GM23338 (cell line): ENCODE results near the gene SH3D19. TPM values are rescaled to one million over a fixed set of nuclear protein-coding genes. Genes with fewer than 3 reads are reported as not detected.
A peak's percentile ranks its signal among the peaks of the same experiment; 100 is the strongest.

Source experiments
- ATAC-seq: fragments of 200-7000 bp; cut with Tn5 transposase; 3 replicates; pipeline ENCODE4 v1.9.1; 2020
- DNase-seq: peaks from one replicate; pipeline ENCODE4 v3.0.0-alpha.2; 2015; ENCODE audit warnings: low spot score
- H2AFZ ChIP-seq: fragments of 200-600 bp; sonication (generic); 2 replicates; pipeline ENCODE4 v1.8.0; 2016; ENCODE audit warnings: antibody characterized with exemption, mild to moderate bottlenecking, moderate library complexity
- H3F3A ChIP-seq: fragments of 200-600 bp; sonication (generic); replicated peaks from 2 replicates; pipeline ENCODE4 v1.8.0; 2017; ENCODE audit warnings: antibody characterized with exemption, mixed run types, low read depth
- H3K27ac ChIP-seq: fragments of 200-600 bp; sonication (generic); 2 replicates; pipeline ENCODE4 v1.6.1; 2016; ENCODE audit warnings: low read depth
- H3K27me3 ChIP-seq: fragments of 200-600 bp; sonication (generic); 2 replicates; pipeline ENCODE4 v1.8.0; 2016; ENCODE audit warnings: mild to moderate bottlenecking, mixed run types, moderate library complexity; ENCODE audit not compliant: insufficient read depth
- H3K36me3 ChIP-seq: fragments of 200-600 bp; sonication (generic); 2 replicates; pipeline ENCODE4 v1.8.0; 2016; ENCODE audit warnings: mild to moderate bottlenecking; ENCODE audit not compliant: insufficient read depth
- H3K4me1 ChIP-seq: fragments of 200-600 bp; sonication (generic); 2 replicates; pipeline ENCODE4 v1.8.0; 2016; ENCODE audit warnings: mild to moderate bottlenecking, moderate library complexity; ENCODE audit not compliant: insufficient read depth
- H3K4me2 ChIP-seq: fragments of 200-600 bp; sonication (generic); 2 replicates; pipeline ENCODE4 v1.7.1; 2017; ENCODE audit warnings: mixed run types
- H3K4me3 ChIP-seq: fragments of 200-600 bp; sonication (generic); 2 replicates; pipeline ENCODE4 v1.6.1; 2016; ENCODE audit warnings: mixed run types
- H3K79me2 ChIP-seq: fragments of 200-600 bp; sonication (generic); replicated peaks from 2 replicates; pipeline ENCODE4 v1.8.0; 2017; ENCODE audit warnings: mild to moderate bottlenecking; ENCODE audit not compliant: insufficient read depth
- H3K9me2 ChIP-seq: fragments of 200-600 bp; sonication (generic); 2 replicates; pipeline ENCODE4 v1.8.0; 2017; ENCODE audit not compliant: insufficient read depth
- H4K20me1 ChIP-seq: fragments of 200-600 bp; sonication (generic); replicated peaks from 2 replicates; pipeline ENCODE4 v1.8.0; 2017; ENCODE audit warnings: mild to moderate bottlenecking; ENCODE audit not compliant: insufficient read depth
- H3K27ac Mint-ChIP-seq: 2 replicates; pipeline ENCODE4 v1.8.0; 2020; ENCODE audit warnings: inconsistent platforms, mild to moderate bottlenecking, moderate library complexity, mixed read lengths
- H3K27me3 Mint-ChIP-seq: 3 replicates; pipeline ENCODE4 v1.8.0; 2022; ENCODE audit warnings: low read depth, mild to moderate bottlenecking, moderate library complexity, mixed read lengths, inconsistent platforms; ENCODE audit not compliant: insufficient read depth, poor library complexity
- H3K36me3 Mint-ChIP-seq: 3 replicates; pipeline ENCODE4 v1.8.0; 2021; ENCODE audit warnings: low read depth, mild to moderate bottlenecking, inconsistent platforms, moderate library complexity, mixed read lengths
- H3K4me1 Mint-ChIP-seq: 3 replicates; pipeline ENCODE4 v1.8.0; 2020; ENCODE audit warnings: mild to moderate bottlenecking, inconsistent platforms, mixed read lengths
- H3K4me3 Mint-ChIP-seq: 3 replicates; pipeline ENCODE4 v1.8.0; 2021; ENCODE audit warnings: moderate library complexity, mild to moderate bottlenecking, inconsistent platforms, mixed read lengths
- H3K9me3 Mint-ChIP-seq: 3 replicates; pipeline ENCODE4 v1.8.0; 2020; ENCODE audit warnings: moderate library complexity, mild to moderate bottlenecking, inconsistent platforms, mixed read lengths
- CREB1 ChIP-seq: fragments of 250-450 bp; sonication (Bioruptor Pico); IDR thresholded peaks from 2 replicates; pipeline ENCODE4 v1.5.0; 2020; ENCODE audit warnings: low read depth, mild to moderate bottlenecking, moderate library complexity
- CTCF ChIP-seq, 2 experiments: fragments of 200-600 bp in 1 of 2; sonication (generic) in 1 of 2; conservative IDR thresholded peaks; 2 replicates each; pipeline versions ENCODE4 v1.5.1 to v1.6.1; 2016 to 2017; ENCODE audit warnings: antibody characterized with exemption in 2 of 2, low read depth in 2 of 2, mild to moderate bottlenecking in 2 of 2, moderate library complexity in 1 of 2
- ETS1 ChIP-seq: IDR thresholded peaks from 2 replicates; pipeline ENCODE4 v1.6.1; 2016; ENCODE audit warnings: antibody characterized with exemption
- EZH2 ChIP-seq: fragments of 200-600 bp; sonication (generic); IDR thresholded peaks from one replicate; pipeline ENCODE4 v1.8.0; 2017; ENCODE audit warnings: antibody characterized with exemption, mild to moderate bottlenecking, low read depth; ENCODE audit not compliant: unreplicated experiment
- EZH2phosphoT487 ChIP-seq: fragments of 200-600 bp; sonication (generic); IDR thresholded peaks from one replicate; pipeline ENCODE4 v1.8.1; 2018; ENCODE audit warnings: antibody characterized with exemption; ENCODE audit not compliant: unreplicated experiment
- JUNB ChIP-seq: IDR thresholded peaks from one replicate; pipeline ENCODE4 v1.6.1; 2016; ENCODE audit warnings: antibody characterized with exemption; ENCODE audit not compliant: unreplicated experiment
- NANOG ChIP-seq: IDR thresholded peaks from 2 replicates; pipeline ENCODE4 v1.6.1; 2016; ENCODE audit warnings: antibody characterized with exemption, borderline replicate concordance
- POLR2AphosphoS5 ChIP-seq: IDR thresholded peaks from 2 replicates; pipeline ENCODE4 v1.6.1; 2016; ENCODE audit warnings: antibody characterized with exemption, low read depth
- STAT1 ChIP-seq: IDR thresholded peaks from one replicate; pipeline ENCODE4 v1.6.1; 2016; ENCODE audit warnings: antibody characterized with exemption; ENCODE audit not compliant: unreplicated experiment
- ZNF114 ChIP-seq: fragments of 250-450 bp; sonication (Bioruptor Pico); IDR thresholded peaks from 2 replicates; pipeline ENCODE4 v1.5.0; 2020; ENCODE audit warnings: mild to moderate bottlenecking, moderate library complexity
- ZNF331 ChIP-seq: fragments of 250-450 bp; sonication (Bioruptor Pico); IDR thresholded peaks from 2 replicates; pipeline ENCODE4 v1.5.0; 2020; ENCODE audit warnings: low read depth, mild to moderate bottlenecking, moderate library complexity
- ZNF462 ChIP-seq: fragments of 250-450 bp; sonication (Bioruptor Pico); IDR thresholded peaks from 2 replicates; pipeline ENCODE4 v1.5.0; 2020; ENCODE audit warnings: mild to moderate bottlenecking, moderate library complexity
- polyA plus RNA-seq: library from polyadenylated mRNA; unstranded; fragments of >200 nt; fragmentation: Nextera tagmentation; extraction: Ambion mirVana; gene quantifications from 2 replicates; pipeline ENCODE4 v1.2.1, GENCODE V29; 2016
- total RNA-seq: library from RNA; depleted of rRNA; stranded (reverse); fragments of >200 nt; shearing (Covaris generic); gene quantifications from 2 replicates; pipeline ENCODE4 v1.2.3, GENCODE V29; 2014

SH3D19 gene
- total and polyA plus RNA-seq, 2 experiments from 2014 or later = 25.3 to 57.4 TPM

- no peak for TF ChIP-seq CTCF (conservative IDR thresholded peaks at IDR 0.05; ENCODE audit: low read depth in 2 of 2)
- TF ChIP-seq STAT1 = no peak
- no peak for TF ChIP-seq EZH2phosphoT487
- TF ChIP-seq CREB1 (CRISPR knock-in tag) = no peak
- no peak for TF ChIP-seq ETS1
- no peak for TF ChIP-seq ZNF331 (CRISPR knock-in tag)
Observed at GRCh38 chr4:151114986-151115385, 210.4 kb downstream of the SH3D19 start (continued).

GRCh38 chr4:151114338-151114737 lies 211.1 kb downstream of the SH3D19 start:
- H3F3A ChIP-seq = peaks cover 19% of the 10 kb centered on the region; the same call in 1 of the 2 replicates
- DNase-seq (no peak), ATAC-seq (no peak)
- H3K9me3 Mint-ChIP-seq = no peaks in the 10 kb centered on the region
- H3K9me2 ChIP-seq = peaks cover 4% of the 10 kb centered on the region; the same call in 1 of the 2 replicates
- no peak overlapping the region for H3K4me3 Mint-ChIP-seq
- peak overlapping the region; percentile 34; the same call in 1 of the 2 replicates for H3K27ac ChIP-seq
- no peaks in the 10 kb centered on the region for H3K27me3 ChIP-seq
- peaks cover 8% of the 10 kb centered on the region for H3K27me3 Mint-ChIP-seq
- H3K27ac Mint-ChIP-seq = no peak overlapping the region
- no peaks in the 10 kb centered on the region; the same call in none of the 2 replicates for H3K36me3 ChIP-seq
- no peaks in the 10 kb centered on the region for H3K4me1 Mint-ChIP-seq
- H3K4me2 ChIP-seq = no peak overlapping the region
- H3K4me1 ChIP-seq = no peaks in the 10 kb centered on the region
- no peak overlapping the region for H3K4me3 ChIP-seq
- H3K79me2 ChIP-seq = no peaks in the 10 kb centered on the region
- H2AFZ ChIP-seq = no peak overlapping the region
- peaks cover 24% of the 10 kb centered on the region; the same call in 2 of the 3 replicates for H3K36me3 Mint-ChIP-seq
- peaks cover 4% of the 10 kb centered on the region for H4K20me1 ChIP-seq
- TF ChIP-seq CREB1 (CRISPR knock-in tag) (no peak), EZH2 (no peak), ETS1 (no peak), JUNB (no peak), ZNF114 (no peak), ZNF331 (CRISPR knock-in tag) (no peak), NANOG (no peak), ZNF462 (no peak), STAT1 (no peak), EZH2phosphoT487 (no peak), POLR2AphosphoS5 (no peak)
